Epithelial cell of proximal tubule (primary cell): ENCODE data around the gene KRTAP3-1. TPM values are rescaled to one million over a fixed set of nuclear protein-coding genes. Genes with fewer than 3 reads are reported as not detected.
"Not testable (repeated sequence)": the region's sequence is repeated elsewhere in the genome, so short reads cannot be mapped to it uniquely, and the experiment has no call there.

Source experiments
- DNase-seq: peaks from one replicate; pipeline ENCODE4 v3.0.0-alpha.2; 2011; ENCODE audit warnings: low read depth
- H3K4me3 ChIP-seq: 2 replicates; pipeline ENCODE4 v1.5.1; 2011; ENCODE audit warnings: low read depth, mild to moderate bottlenecking, low read length
- CTCF ChIP-seq: conservative IDR thresholded peaks from 2 replicates; pipeline ENCODE4 v1.5.1; 2012; ENCODE audit warnings: low read depth, mild to moderate bottlenecking, low read length
- total RNA-seq: library from RNA; depleted of rRNA; stranded (reverse); fragments of >200 nt; gene quantifications from 2 replicates; pipeline ENCODE4 v1.2.3, GENCODE V29; 2015

The KRTAP3-1 gene
- total RNA-seq, 1 donor from 2014 or later = not detected

GRCh38 chr17:41002814-41003213 lies 6.1 kb downstream of the KRTAP3-1 start:
- no peak overlapping the region for H3K4me3 ChIP-seq
- no peak for TF ChIP-seq CTCF
- DNase-seq = no peak

GRCh38 chr17:41001795-41002194 lies 7.1 kb downstream of the KRTAP3-1 start:
- no peak for DNase-seq
- no peak for TF ChIP-seq CTCF
- H3K4me3 ChIP-seq = no peak overlapping the region

- not testable (repeated sequence) for DNase-seq, H3K4me3 ChIP-seq
Observed at GRCh38 chr17:40999563-40999962, 9.4 kb downstream of the KRTAP3-1 start, which contains the start of gene KRTAP3-2. Gene KRTAP3-2 (minus strand): TSS chr17:40999906. CDS start chr17:40999853, 53 bp downstream.

- no peak for DNase-seq
- no peak for TF ChIP-seq CTCF
Observed at GRCh38 chr17:40997361-40997760, 11.6 kb downstream of the KRTAP3-1 start.

GRCh38 chr17:40996829-40997228 lies 12.1 kb downstream of the KRTAP3-1 start:
- no peak for DNase-seq
- no peak overlapping the region for H3K4me3 ChIP-seq
- no peak for TF ChIP-seq CTCF

More at GRCh38 chr17:40997361-40997760, 11.6 kb downstream of the KRTAP3-1 start:
- no peak overlapping the region for H3K4me3 ChIP-seq

- no peak for TF ChIP-seq CTCF
- no peak overlapping the region for H3K4me3 ChIP-seq
- DNase-seq = no peak
Observed at GRCh38 chr17:40995116-40995515, 13.8 kb downstream of the KRTAP3-1 start.

- no peak for DNase-seq
- TF ChIP-seq CTCF = no peak
- H3K4me3 ChIP-seq = no peak within 1 kb of the TSS
Observed at GRCh38 chr17:40993839-40994238, 15.1 kb downstream of the KRTAP3-1 start, which contains the start of gene KRTAP3-3. Gene KRTAP3-3 (minus strand): TSS chr17:40994164. CDS start chr17:40994097, 67 bp downstream.
